HepG2 (cell line): Measurements from ENCODE around the gene CPXM1. TPM values are rescaled to one million over a fixed set of nuclear protein-coding genes. Genes with fewer than 3 reads are reported as not detected.

ENCODE experiments used
- ATAC-seq: fragments of 200-7000 bp; cut with Tn5 transposase; 3 replicates; pipeline ENCODE4 v1.9.1; 2020; ENCODE audit warnings: mild to moderate bottlenecking, moderate library complexity
- BruUV-seq: library from RNA; stranded (reverse); fragments of 400-500 nt; replicated peaks from 2 replicates; lab custom pipeline; 2021; lab: Mats Ljungman, UMichigan
- CTCF ChIA-PET: fragments of 300-600 bp; formaldehyde crosslinking; extraction: SDS; loops from one replicate; lab custom pipeline; 2021; ENCODE audit warnings: low total read pairs, inconsistent platforms, low intra/inter-chr PET ratio; lab: Yijun Ruan, JAX
- POLR2A ChIA-PET: fragments of 350-600 bp; sonication (Branson Sonifier 250); formaldehyde crosslinking; loops from one replicate; lab custom pipeline; 2020; ENCODE audit warnings: antibody characterized with exemption, inconsistent platforms; lab: Yijun Ruan, JAX
- DNase-seq: peaks from one replicate; pipeline ENCODE4 v3.0.0-alpha.2; 2015; ENCODE audit warnings: low spot score
- FAIRE-seq: peaks from 3 replicates; lab custom pipeline; 2011; peaks lifted over from hg19 to GRCh38; lab: Jason Lieb, UNC
- H2AFZ ChIP-seq: one replicate; pipeline ENCODE4 v1.6.1; 2011; ENCODE audit warnings: low read length, inconsistent platforms
- H3K27ac ChIP-seq: fragments of 300-600 bp; 3 replicates; pipeline ENCODE4 v1.8.0; 2011; ENCODE audit warnings: mixed run types, mild to moderate bottlenecking, mixed read lengths, low read length, inconsistent platforms; ENCODE audit not compliant: insufficient read depth; ENCODE audit errors: extremely low read length
- H3K27me3 ChIP-seq, 2 experiments: fragments of 200-600 bp in 1 of 2; 2 replicates in 1 of 2; 3 replicates in 1 of 2; pipeline versions ENCODE4 v1.6.0 to v1.8.0; 2011; ENCODE audit warnings: low read length in 2 of 2, mild to moderate bottlenecking in 2 of 2, moderate library complexity in 2 of 2, inconsistent platforms in 1 of 2; ENCODE audit not compliant: insufficient read depth in 2 of 2, control insufficient read depth in 1 of 2
- H3K36me3 ChIP-seq, 2 experiments: fragments of 200-600 bp in 1 of 2; replicated peaks in 1 of 2; 2 replicates in 1 of 2; 3 replicates in 1 of 2; pipeline versions ENCODE4 v1.5.1 to v1.8.0; 2011; ENCODE audit warnings: low read length in 2 of 2, inconsistent platforms in 1 of 2; ENCODE audit not compliant: insufficient read depth in 2 of 2, control insufficient read depth in 1 of 2
- H3K4me1 ChIP-seq: 2 replicates; pipeline ENCODE4 v1.5.1; 2012; ENCODE audit warnings: low read length, inconsistent platforms; ENCODE audit not compliant: insufficient read depth
- H3K4me2 ChIP-seq: 2 replicates; pipeline ENCODE4 v1.6.0; 2011; ENCODE audit warnings: low read depth, low read length, inconsistent platforms
- H3K4me3 ChIP-seq, 3 experiments: fragments of 200-600 bp in 1 of 3; sonication (generic), shearing (Covaris generic) in 1 of 3; replicated peaks in 1 of 3; 2 replicates each; pipeline ENCODE4 v1.5.1; 2011 to 2016; ENCODE audit warnings: low read length in 3 of 3, inconsistent platforms in 2 of 3, low read depth in 2 of 3, mild to moderate bottlenecking in 2 of 3, control low read depth in 1 of 3, mixed read lengths in 1 of 3; ENCODE audit not compliant: insufficient read depth in 1 of 3
- H3K79me2 ChIP-seq: one replicate; pipeline ENCODE4 v1.6.1; 2011; ENCODE audit warnings: low read length, inconsistent platforms; ENCODE audit not compliant: insufficient read depth
- H3K9ac ChIP-seq: 2 replicates; pipeline ENCODE4 v1.6.0; 2011; ENCODE audit warnings: mild to moderate bottlenecking, low read depth, low read length, inconsistent platforms; ENCODE audit not compliant: insufficient read depth
- H3K9me3 ChIP-seq: 2 replicates; pipeline ENCODE4 v1.5.1; 2012; ENCODE audit warnings: mild to moderate bottlenecking, low read length
- H4K20me1 ChIP-seq: 2 replicates; pipeline ENCODE4 v1.6.0; 2011; ENCODE audit warnings: inconsistent platforms, mild to moderate bottlenecking, low read length, moderate library complexity; ENCODE audit not compliant: insufficient read depth
- ZNF768 ChIP-seq: sonication (generic); formaldehyde crosslinking; IDR thresholded peaks from 2 replicates; pipeline ENCODE4 v1.4.0; 2020; ENCODE audit warnings: missing genetic modification reagents
- ZNF839 ChIP-seq: sonication (generic); formaldehyde crosslinking; IDR thresholded peaks from 2 replicates; pipeline ENCODE4 v1.4.0; 2020; ENCODE audit warnings: missing genetic modification reagents, mild to moderate bottlenecking, borderline replicate concordance
- WGBS: methylation state at CpG from one replicate; pipeline ENCODE4 v1.1.6; 2017; ENCODE audit warnings: low lambda C conversion rate; 5-methylcytosine and 5-hydroxymethylcytosine counted together
- in situ Hi-C: cut with HindIII; loops from 2 replicates; pipeline ENCODE4 v1.10.0; 2017; ENCODE audit warnings: low pct_unique_long_range_greater_than_20kb; ENCODE audit not compliant: extremely low pct_ligation_motif_present
- intact Hi-C: fragments of 100-400 bp; cut with micrococcal nuclease; formaldehyde crosslinking; loops from one replicate; pipeline ENCODE4 v1.10.0; 2022; ENCODE audit not compliant: unreplicated experiment
- polyA plus RNA-seq, 8 experiments: library from polyadenylated mRNA; depleted of rRNA in 3 of 8; stranded (reverse) in 7 of 8; unstranded in 1 of 8; fragments of >200 nt; fragmentation: Illumina TruSeq in 4 of 8; extraction: Trizol in 4 of 8; gene quantifications; 2 replicates each; pipeline versions ENCODE4 v1.2.1 to v1.2.3, GENCODE V29; 2011 to 2016; ENCODE audit warnings: low read depth in 4 of 8, missing spikeins in 1 of 8, mixed read lengths in 1 of 8; ENCODE audit not compliant: insufficient read depth in 1 of 8
- total RNA-seq, 5 experiments: library from RNA; depleted of rRNA; stranded (reverse); fragments of >200 nt; fragmentation: Illumina TruSeq; extraction: Trizol; gene quantifications; 2 replicates each; pipeline ENCODE4 v1.2.3, GENCODE V29; 2016; ENCODE audit warnings: low read depth in 1 of 5
- TF ChIP-seq, protein P1 (sequence below): sonication (generic); formaldehyde crosslinking; IDR thresholded peaks from 2 replicates; pipeline ENCODE4 v1.4.0; 2020; ENCODE audit warnings: low read depth, mild to moderate bottlenecking, missing genetic modification reagents

CPXM1 gene
- total and polyA plus RNA-seq, 2 of the 13 experiments (the other 11 are each of a cell fraction or from before 2014, with no cell fraction given) = 0.07 TPM; not detected in 1

DNA sequence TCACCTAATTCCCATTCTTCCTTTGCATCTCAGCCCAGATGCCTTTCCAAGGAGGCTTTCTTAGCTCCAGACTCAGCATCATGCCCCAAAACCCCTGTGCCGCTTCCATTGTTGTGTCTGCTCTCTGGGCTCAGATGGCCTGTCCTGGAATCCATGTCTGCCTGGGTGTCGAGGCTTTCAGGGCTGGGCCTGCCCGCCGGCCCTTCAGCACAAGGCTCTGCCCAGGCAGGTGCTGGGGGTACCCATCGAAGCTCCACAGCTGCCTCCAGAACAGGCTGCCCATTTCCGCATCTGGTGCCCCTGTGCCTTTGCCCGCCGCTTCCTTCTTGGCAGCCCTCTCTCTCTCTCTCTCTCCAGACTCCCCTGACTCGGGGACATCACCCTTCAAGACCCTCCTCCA is 1.2 kb downstream of the CPXM1 start:
- H3K4me2 ChIP-seq = no peak overlapping the region
- intact Hi-C loops = no loop called here
- CTCF ChIA-PET = no interaction called here
- no peak overlapping the region for H3K4me3 ChIP-seq
- H3K9ac ChIP-seq = no peak overlapping the region
- H3K4me1 ChIP-seq = peaks cover 10% of the 10 kb centered on the region
- ATAC-seq (no peak), FAIRE-seq (no peak), DNase-seq (no peak)
- H3K27ac ChIP-seq = no peak overlapping the region
- H4K20me1 ChIP-seq = no peaks in the 10 kb centered on the region
- H2AFZ ChIP-seq = no peak overlapping the region
- WGBS = 69% methylated on average over 9 of the region's 9 CpGs
- POLR2A ChIA-PET = no interaction called here
- no peaks in the 10 kb centered on the region for H3K9me3 ChIP-seq
- no peaks in the 10 kb centered on the region for H3K36me3 ChIP-seq
- BruUV-seq = no TSS peak
- in situ Hi-C loops = no loop called here
- H3K27me3 ChIP-seq = peaks cover 16 to 83% of the 10 kb centered on the region in 2 experiments
- TF ChIP-seq ZNF839 = peak; percentile 8; the same call in 1 of the 2 replicates
- TF ChIP-seq, protein P1, sequence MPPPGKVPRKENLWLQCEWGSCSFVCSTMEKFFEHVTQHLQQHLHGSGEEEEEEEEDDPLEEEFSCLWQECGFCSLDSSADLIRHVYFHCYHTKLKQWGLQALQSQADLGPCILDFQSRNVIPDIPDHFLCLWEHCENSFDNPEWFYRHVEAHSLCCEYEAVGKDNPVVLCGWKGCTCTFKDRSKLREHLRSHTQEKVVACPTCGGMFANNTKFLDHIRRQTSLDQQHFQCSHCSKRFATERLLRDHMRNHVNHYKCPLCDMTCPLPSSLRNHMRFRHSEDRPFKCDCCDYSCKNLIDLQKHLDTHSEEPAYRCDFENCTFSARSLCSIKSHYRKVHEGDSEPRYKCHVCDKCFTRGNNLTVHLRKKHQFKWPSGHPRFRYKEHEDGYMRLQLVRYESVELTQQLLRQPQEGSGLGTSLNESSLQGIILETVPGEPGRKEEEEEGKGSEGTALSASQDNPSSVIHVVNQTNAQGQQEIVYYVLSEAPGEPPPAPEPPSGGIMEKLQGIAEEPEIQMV (CRISPR knock-in tag) = no peak
- no peaks in the 10 kb centered on the region for H3K79me2 ChIP-seq

DNA sequence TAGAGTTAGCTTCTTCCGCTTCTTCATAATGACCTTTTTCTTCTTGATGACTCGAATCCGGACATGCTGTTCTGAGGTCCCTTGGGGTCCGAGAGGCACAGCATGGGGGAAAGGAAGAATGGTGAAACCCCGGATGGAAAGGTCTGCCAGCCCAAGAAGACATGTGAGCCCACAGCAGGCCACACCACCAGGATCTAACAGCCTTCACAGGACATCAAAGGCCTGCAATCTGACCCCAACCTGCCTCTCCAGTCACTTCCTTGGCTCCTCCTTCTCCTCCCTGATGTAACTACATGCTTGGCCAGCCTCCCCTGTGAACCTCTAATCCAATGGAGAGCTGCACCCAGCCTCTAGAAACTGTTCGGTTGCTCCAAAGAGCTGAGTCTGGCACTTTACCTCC is 1.6 kb downstream of the CPXM1 start:
- no peak for TF ChIP-seq ZNF768 (CRISPR knock-in tag)
- TF ChIP-seq, all 625 proteins: peak for 0
- no peaks in the 10 kb centered on the region for H3K79me2 ChIP-seq
- DNase-seq (no peak), FAIRE-seq (no peak), ATAC-seq (no peak)
- peaks cover 20 to 83% of the 10 kb centered on the region in 2 experiments for H3K27me3 ChIP-seq
- H3K36me3 ChIP-seq = no peaks in the 10 kb centered on the region
- no peak overlapping the region for H3K4me3 ChIP-seq
- H3K9ac ChIP-seq = no peak overlapping the region
- H3K27ac ChIP-seq = no peak overlapping the region
- no peaks in the 10 kb centered on the region for H4K20me1 ChIP-seq
- H2AFZ ChIP-seq = no peak overlapping the region
- ChIA-PET CTCF (no interaction called here), POLR2A (no interaction called here)
- 54% methylated on average over 6 of the region's 6 CpGs for WGBS
- H3K9me3 ChIP-seq = no peaks in the 10 kb centered on the region
- intact Hi-C loops (no loop called here), in situ Hi-C loops (no loop called here)
- H3K4me1 ChIP-seq = peaks cover 10% of the 10 kb centered on the region
- no TSS peak for BruUV-seq
- no peak overlapping the region for H3K4me2 ChIP-seq
